Measurements from ENCODE around the gene GDF2. TPM values are rescaled to one million over a fixed set of nuclear protein-coding genes. Genes with fewer than 3 reads are reported as not detected.

Gene GDF2
- total RNA-seq, 4 donors from 2014 or later: not detected

DNA sequence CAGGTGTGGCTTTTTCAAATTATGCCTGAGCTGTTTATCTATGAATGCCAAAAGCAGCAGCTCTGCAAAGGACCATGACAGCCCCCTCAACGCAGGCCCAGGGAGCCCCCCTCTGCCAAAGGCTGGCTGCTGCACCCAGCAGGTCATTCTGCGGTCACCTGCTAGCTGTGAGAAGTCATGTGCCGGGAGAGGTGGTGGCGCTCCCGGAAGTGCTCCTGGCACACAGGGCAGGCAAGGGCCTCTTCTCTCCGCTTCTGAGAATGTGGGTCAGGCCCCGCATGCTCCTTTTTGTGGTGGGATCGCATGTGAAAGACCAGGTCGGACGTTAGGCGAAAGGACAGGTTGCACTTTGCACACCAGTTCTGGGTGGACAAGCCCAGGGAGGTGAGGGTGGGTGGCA lies 45.4 kb downstream of the GDF2 start:
- intact Hi-C loops (cut with DNase I; ENCODE audit: low total_unique reads) (no loop called here), in situ Hi-C loops (cut with MboI; ENCODE audit: low sequenced_read_pairs in 4 of 4) (no loop called here)
- H3K4me3 ChIP-seq: no peak overlapping the region
- DNase-seq (no peak), ATAC-seq (no peak)
- no peaks in the 10 kb centered on the region for H3K27me3 ChIP-seq
- no peaks in the 10 kb centered on the region for H3K36me3 ChIP-seq
- no peak overlapping the region for H3K27ac ChIP-seq
- TF ChIP-seq, protein P1, sequence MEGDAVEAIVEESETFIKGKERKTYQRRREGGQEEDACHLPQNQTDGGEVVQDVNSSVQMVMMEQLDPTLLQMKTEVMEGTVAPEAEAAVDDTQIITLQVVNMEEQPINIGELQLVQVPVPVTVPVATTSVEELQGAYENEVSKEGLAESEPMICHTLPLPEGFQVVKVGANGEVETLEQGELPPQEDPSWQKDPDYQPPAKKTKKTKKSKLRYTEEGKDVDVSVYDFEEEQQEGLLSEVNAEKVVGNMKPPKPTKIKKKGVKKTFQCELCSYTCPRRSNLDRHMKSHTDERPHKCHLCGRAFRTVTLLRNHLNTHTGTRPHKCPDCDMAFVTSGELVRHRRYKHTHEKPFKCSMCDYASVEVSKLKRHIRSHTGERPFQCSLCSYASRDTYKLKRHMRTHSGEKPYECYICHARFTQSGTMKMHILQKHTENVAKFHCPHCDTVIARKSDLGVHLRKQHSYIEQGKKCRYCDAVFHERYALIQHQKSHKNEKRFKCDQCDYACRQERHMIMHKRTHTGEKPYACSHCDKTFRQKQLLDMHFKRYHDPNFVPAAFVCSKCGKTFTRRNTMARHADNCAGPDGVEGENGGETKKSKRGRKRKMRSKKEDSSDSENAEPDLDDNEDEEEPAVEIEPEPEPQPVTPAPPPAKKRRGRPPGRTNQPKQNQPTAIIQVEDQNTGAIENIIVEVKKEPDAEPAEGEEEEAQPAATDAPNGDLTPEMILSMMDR (IDR thresholded peaks at IDR 0.05 in 4 of 5, conservative IDR thresholded peaks at IDR 0.05 in 1 of 5): no peak
- TF ChIP-seq POLR2A (IDR thresholded peaks at IDR 0.05): no peak
- peaks cover 11 to 12% of the 10 kb centered on the region in 2 donors for H3K4me1 ChIP-seq
- H3K9me3 ChIP-seq: no peaks in the 10 kb centered on the region

- intact Hi-C loops (cut with DNase I; ENCODE audit: low total_unique reads) (no loop called here), in situ Hi-C loops (cut with MboI; ENCODE audit: low sequenced_read_pairs in 4 of 4) (no loop called here)
- no peak for ATAC-seq
- H3K27ac ChIP-seq: no peak overlapping the region
- H3K27me3 ChIP-seq: no peaks in the 10 kb centered on the region
- peaks cover 11 to 12% of the 10 kb centered on the region in 2 donors for H3K4me1 ChIP-seq
- H3K36me3 ChIP-seq: no peaks in the 10 kb centered on the region
- H3K9me3 ChIP-seq: no peaks in the 10 kb centered on the region
- no peak for DNase-seq
- no peak for TF ChIP-seq POLR2A (IDR thresholded peaks at IDR 0.05)
- TF ChIP-seq, protein P1 (IDR thresholded peaks at IDR 0.05 in 4 of 5, conservative IDR thresholded peaks at IDR 0.05 in 1 of 5): no peak
- no peak overlapping the region for H3K4me3 ChIP-seq
These were observed 46.4 kb downstream of the GDF2 start for GRCh38 chr10:47368431-47369180.

DNA sequence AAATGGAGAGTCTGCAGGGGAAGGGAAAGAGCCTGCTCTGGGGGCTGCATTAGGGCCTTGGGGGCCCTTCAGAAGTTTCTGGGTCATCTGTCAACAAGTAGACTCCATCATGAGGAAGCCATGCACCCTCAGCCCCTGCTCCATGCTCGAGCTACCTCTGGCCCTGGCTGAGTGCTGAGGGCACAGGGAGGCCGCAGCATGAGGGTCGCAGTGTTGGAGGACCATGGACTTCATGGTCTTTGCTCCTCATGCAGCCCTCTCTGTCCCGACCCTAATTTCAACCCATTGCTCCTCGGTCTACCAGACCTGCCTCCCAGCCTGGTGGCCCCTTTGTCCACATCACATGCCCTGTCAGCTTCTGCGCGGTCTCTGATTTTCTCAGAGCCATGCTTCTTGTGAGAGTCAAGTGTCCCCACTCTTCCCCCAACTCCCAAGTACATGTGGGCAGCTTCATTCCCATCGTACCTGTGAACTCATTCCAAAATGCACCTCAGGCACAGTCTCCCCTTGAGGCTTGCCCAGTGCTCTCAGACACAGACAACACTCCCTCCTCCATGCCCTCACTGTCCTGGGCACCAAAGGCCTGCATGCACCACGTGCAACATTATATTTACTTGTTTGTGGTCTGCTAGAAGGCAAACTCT lies 47.1 kb downstream of the GDF2 start:
- Histone ChIP-seq H3K36me3 (no peaks in the 10 kb centered on the region), H3K4me3 (no peak overlapping the region), H3K27me3 (no peaks in the 10 kb centered on the region), H3K4me1 (peaks cover 5 to 6% of the 10 kb centered on the region in 2 donors), H3K9me3 (no peaks in the 10 kb centered on the region), H3K27ac (no peak overlapping the region)
- TF ChIP-seq, protein P1 (IDR thresholded peaks at IDR 0.05 in 4 of 5, conservative IDR thresholded peaks at IDR 0.05 in 1 of 5): no peak
- no peak for TF ChIP-seq POLR2A (IDR thresholded peaks at IDR 0.05)
- in situ Hi-C loops (cut with MboI; ENCODE audit: low sequenced_read_pairs in 4 of 4) (no loop called here), intact Hi-C loops (cut with DNase I; ENCODE audit: low total_unique reads) (no loop called here)
- DNase-seq (no peak), ATAC-seq (no peak)

- TF ChIP-seq, protein P1 (IDR thresholded peaks at IDR 0.05 in 4 of 5, conservative IDR thresholded peaks at IDR 0.05 in 1 of 5): no peak
- TF ChIP-seq POLR2A (IDR thresholded peaks at IDR 0.05): no peak
- Histone ChIP-seq H3K27me3 (no peaks in the 10 kb centered on the region), H3K9me3 (no peaks in the 10 kb centered on the region), H3K36me3 (no peaks in the 10 kb centered on the region), H3K27ac (no peak overlapping the region), H3K4me1 (peaks cover 0 to 5% of the 10 kb centered on the region in 2 donors), H3K4me3 (no peak overlapping the region)
- intact Hi-C loops (cut with DNase I; ENCODE audit: low total_unique reads): no loop called here
- no peak for ATAC-seq
- DNase-seq: no peak
- in situ Hi-C loops (cut with MboI; ENCODE audit: low sequenced_read_pairs in 4 of 4): no loop called here
These were observed 47.9 kb downstream of the GDF2 start for GRCh38 chr10:47370015-47370767.
